ENCODE data around the gene CDKN1C. TPM values are rescaled to one million over a fixed set of nuclear protein-coding genes. Genes with fewer than 3 reads are reported as not detected.

The CDKN1C gene
- total RNA-seq, 1 experiment from 2014 or later, result 2.9 TPM

DNA sequence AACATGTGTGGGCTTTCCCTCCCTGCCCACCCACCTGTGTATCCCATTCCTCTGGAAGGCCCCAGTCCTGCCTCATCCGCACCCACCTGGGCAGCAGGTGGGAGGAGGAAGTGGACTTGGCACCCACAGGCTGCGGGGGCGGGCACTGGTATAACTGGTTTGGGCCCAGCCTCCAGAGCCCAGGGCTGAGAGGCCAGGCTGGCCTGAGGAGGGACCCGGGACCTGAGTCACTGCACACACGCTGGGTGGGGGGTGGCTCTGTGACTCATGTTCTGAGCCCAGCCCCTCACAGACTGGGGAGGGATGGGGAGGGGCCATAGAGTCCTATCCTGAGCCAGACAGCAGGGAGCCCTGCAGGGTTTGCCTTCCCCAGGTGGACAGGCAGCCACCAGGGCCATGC lies 26.9 kb upstream of the CDKN1C start:
- TF ChIP-seq, protein P1, sequence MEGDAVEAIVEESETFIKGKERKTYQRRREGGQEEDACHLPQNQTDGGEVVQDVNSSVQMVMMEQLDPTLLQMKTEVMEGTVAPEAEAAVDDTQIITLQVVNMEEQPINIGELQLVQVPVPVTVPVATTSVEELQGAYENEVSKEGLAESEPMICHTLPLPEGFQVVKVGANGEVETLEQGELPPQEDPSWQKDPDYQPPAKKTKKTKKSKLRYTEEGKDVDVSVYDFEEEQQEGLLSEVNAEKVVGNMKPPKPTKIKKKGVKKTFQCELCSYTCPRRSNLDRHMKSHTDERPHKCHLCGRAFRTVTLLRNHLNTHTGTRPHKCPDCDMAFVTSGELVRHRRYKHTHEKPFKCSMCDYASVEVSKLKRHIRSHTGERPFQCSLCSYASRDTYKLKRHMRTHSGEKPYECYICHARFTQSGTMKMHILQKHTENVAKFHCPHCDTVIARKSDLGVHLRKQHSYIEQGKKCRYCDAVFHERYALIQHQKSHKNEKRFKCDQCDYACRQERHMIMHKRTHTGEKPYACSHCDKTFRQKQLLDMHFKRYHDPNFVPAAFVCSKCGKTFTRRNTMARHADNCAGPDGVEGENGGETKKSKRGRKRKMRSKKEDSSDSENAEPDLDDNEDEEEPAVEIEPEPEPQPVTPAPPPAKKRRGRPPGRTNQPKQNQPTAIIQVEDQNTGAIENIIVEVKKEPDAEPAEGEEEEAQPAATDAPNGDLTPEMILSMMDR (conservative IDR thresholded peaks at IDR 0.05; ENCODE audit: low read depth, low read length), result no peak
- no peak for TF ChIP-seq EZH2 (IDR thresholded peaks at IDR 0.05; ENCODE audit: borderline replicate concordance, low read depth, low read length, poor library complexity, severe bottlenecking)
- DNase-seq (ENCODE audit: low spot score), result peak; percentile 79
- intact Hi-C loops (cut with micrococcal nuclease; ENCODE audit: unreplicated experiment), result no loop called here
- ChIA-PET POLR2A (ENCODE audit: low non-redundant PET) (no interaction called here), CTCF (no interaction called here)
- no peak overlapping the region for H3K27ac ChIP-seq (ENCODE audit: low read depth, low read length, poor library complexity, severe bottlenecking)
- H3K9me3 ChIP-seq (ENCODE audit: low read depth, low read length, poor library complexity, severe bottlenecking), result no peaks in the 10 kb centered on the region
- no peak overlapping the region for H3K4me3 ChIP-seq (ENCODE audit: low read depth, low read length, poor library complexity, severe bottlenecking)
- H3K4me1 ChIP-seq (ENCODE audit: insufficient read depth, low read length, poor library complexity, severe bottlenecking), result peaks cover 6% of the 10 kb centered on the region
- H3K36me3 ChIP-seq (ENCODE audit: insufficient read depth, low read length, poor library complexity, severe bottlenecking), result no peaks in the 10 kb centered on the region
- no peaks in the 10 kb centered on the region for H3K27me3 ChIP-seq (replicated peaks; ENCODE audit: insufficient read depth, low read depth, low read length, poor library complexity)
- no TSS peak for BruUV-seq (replicated peaks)

DNA sequence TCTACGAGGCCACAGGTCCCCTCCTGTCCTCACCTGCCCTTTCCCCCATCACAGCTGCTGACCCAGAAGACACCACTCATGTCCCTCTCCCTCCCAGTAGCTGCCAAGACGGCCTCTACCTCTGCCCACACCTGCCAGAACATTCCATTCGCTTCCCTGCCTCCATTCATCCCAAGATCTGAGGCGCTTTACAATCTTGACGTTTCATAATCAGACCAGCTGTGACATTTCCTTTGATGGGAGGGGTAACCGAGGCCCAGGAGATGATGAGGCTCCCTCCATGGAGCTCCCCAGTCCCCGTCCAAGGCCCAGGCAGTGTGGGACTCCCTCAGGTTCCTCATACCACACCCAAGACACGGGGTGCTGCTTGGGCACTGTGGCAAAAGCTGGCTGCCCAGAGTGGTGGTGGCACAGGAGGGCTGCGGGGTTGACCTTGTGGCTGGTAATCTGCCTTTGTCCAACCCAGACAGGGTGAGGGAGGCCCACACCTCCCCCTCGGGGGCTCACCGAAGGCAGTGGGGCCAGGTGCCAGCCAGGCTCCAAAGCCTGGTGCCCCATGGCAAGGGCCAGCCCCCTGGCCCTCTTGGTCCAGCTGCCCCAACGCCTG lies 26.3 kb upstream of the CDKN1C start:
- ChIA-PET CTCF (no interaction called here), POLR2A (ENCODE audit: low non-redundant PET) (no interaction called here)
- no peak overlapping the region for H3K4me3 ChIP-seq (ENCODE audit: low read depth, low read length, poor library complexity, severe bottlenecking)
- H3K9me3 ChIP-seq (ENCODE audit: low read depth, low read length, poor library complexity, severe bottlenecking), result no peaks in the 10 kb centered on the region
- no peaks in the 10 kb centered on the region for H3K36me3 ChIP-seq (ENCODE audit: insufficient read depth, low read length, poor library complexity, severe bottlenecking)
- peaks cover 6% of the 10 kb centered on the region for H3K4me1 ChIP-seq (ENCODE audit: insufficient read depth, low read length, poor library complexity, severe bottlenecking)
- no TSS peak for BruUV-seq (replicated peaks)
- no peak for DNase-seq (ENCODE audit: low spot score)
- intact Hi-C loops (cut with micrococcal nuclease; ENCODE audit: unreplicated experiment), result no loop called here
- H3K27me3 ChIP-seq (replicated peaks; ENCODE audit: insufficient read depth, low read depth, low read length, poor library complexity), result no peaks in the 10 kb centered on the region
- no peak overlapping the region for H3K27ac ChIP-seq (ENCODE audit: low read depth, low read length, poor library complexity, severe bottlenecking)
- no peak for TF ChIP-seq EZH2 (IDR thresholded peaks at IDR 0.05; ENCODE audit: borderline replicate concordance, low read depth, low read length, poor library complexity, severe bottlenecking)
- TF ChIP-seq, protein P1 (conservative IDR thresholded peaks at IDR 0.05; ENCODE audit: low read depth, low read length), result no peak

DNA sequence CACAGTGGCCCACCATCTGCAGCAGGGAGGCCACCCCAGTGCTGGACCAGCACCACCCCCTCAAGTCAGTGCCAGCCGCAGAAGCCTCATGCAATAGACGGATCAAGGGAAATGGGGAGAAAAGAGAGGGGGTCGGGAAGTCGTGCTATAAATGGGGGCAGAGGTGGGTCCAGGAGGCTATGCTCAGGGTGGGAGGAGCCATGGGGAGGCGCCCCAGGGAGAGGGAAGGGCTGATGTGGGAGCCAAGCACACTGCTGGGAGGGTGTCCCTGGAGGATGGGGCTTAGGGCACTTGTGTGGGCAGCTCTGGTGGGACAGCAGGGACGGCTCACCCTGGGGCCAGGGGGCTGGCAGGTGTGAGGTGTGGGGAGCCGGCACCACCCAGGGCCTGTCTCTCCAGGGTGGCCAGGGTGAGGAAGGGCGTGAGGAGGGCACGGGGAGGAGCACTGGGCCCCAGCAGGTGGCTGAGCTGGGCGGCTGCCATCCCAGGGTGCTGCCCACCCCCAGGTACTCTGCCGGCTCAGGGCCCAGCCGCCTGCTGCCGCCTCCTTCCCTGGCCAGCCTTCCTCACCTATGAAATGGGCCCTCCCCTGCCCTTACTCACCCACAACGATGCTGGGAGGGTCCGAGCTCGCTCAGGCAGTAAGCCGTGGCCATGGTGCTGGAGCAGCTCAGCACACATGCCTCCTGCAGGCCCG lies 25.7 kb upstream of the CDKN1C start:
- POLR2A ChIA-PET (ENCODE audit: low non-redundant PET), result no interaction called here
- Histone ChIP-seq H3K27ac (ENCODE audit: low read depth, low read length, poor library complexity, severe bottlenecking) (no peak overlapping the region), H3K27me3 (replicated peaks; ENCODE audit: insufficient read depth, low read depth, low read length, poor library complexity) (no peaks in the 10 kb centered on the region), H3K9me3 (ENCODE audit: low read depth, low read length, poor library complexity, severe bottlenecking) (no peaks in the 10 kb centered on the region), H3K4me1 (ENCODE audit: insufficient read depth, low read length, poor library complexity, severe bottlenecking) (peaks cover 6% of the 10 kb centered on the region), H3K36me3 (ENCODE audit: insufficient read depth, low read length, poor library complexity, severe bottlenecking) (no peaks in the 10 kb centered on the region), H3K4me3 (ENCODE audit: low read depth, low read length, poor library complexity, severe bottlenecking) (no peak overlapping the region)
- TF ChIP-seq, protein P1 (conservative IDR thresholded peaks at IDR 0.05; ENCODE audit: low read depth, low read length), result no peak
- TF ChIP-seq EZH2 (IDR thresholded peaks at IDR 0.05; ENCODE audit: borderline replicate concordance, low read depth, low read length, poor library complexity, severe bottlenecking), result no peak
- intact Hi-C loops (cut with micrococcal nuclease; ENCODE audit: unreplicated experiment), result no loop called here
- no peak for DNase-seq (ENCODE audit: low spot score)
- no TSS peak for BruUV-seq (replicated peaks)
- CTCF ChIA-PET, result no interaction called here
